MM.1S (cell line): Measurements from ENCODE around the gene ADAMTS2.

Experiments
- CTCF ChIP-seq: fragments of 300-600 bp; sonication (generic); IDR thresholded peaks from 2 replicates; pipeline ENCODE4 v1.5.1; 2016; ENCODE audit warnings: antibody characterized with exemption, low read length, mixed read lengths
- EZH2 ChIP-seq: fragments of 300-600 bp; sonication (generic); optimal IDR thresholded peaks from 2 replicates; pipeline ENCODE3; 2017; ENCODE audit warnings: low read depth, mild to moderate bottlenecking, antibody characterized with exemption, low read length, mixed read lengths
- EZH2phosphoT487 ChIP-seq: fragments of 300-600 bp; sonication (generic); IDR thresholded peaks from 2 replicates; pipeline ENCODE4 v1.6.1; 2018; ENCODE audit warnings: antibody characterized with exemption, low read length

GRCh38 chr5:179279347-179280094, 65.7 kb downstream of the ADAMTS2 start:
- no peak for TF ChIP-seq CTCF
- TF ChIP-seq EZH2phosphoT487, result no peak
- TF ChIP-seq EZH2, result no peak
